Neutrophil (primary cell): ENCODE measurements around the gene MACO1.
"Not testable (repeated sequence)": the region's sequence is repeated elsewhere in the genome, so short reads cannot be mapped to it uniquely, and the experiment has no call there.

ENCODE experiments used
- H3K27ac ChIP-seq: fragments of 200-600 bp; sonication (generic); 2 replicates; pipeline ENCODE4 v1.5.1; 2016; ENCODE audit warnings: mild to moderate bottlenecking, moderate library complexity
- H3K27me3 ChIP-seq: fragments of 200-600 bp; sonication (generic); 2 replicates; pipeline ENCODE4 v1.6.0; 2016; ENCODE audit warnings: mild to moderate bottlenecking
- H3K36me3 ChIP-seq: fragments of 200-600 bp; sonication (generic); 2 replicates; pipeline ENCODE4 v1.5.1; 2017
- H3K4me1 ChIP-seq, 2 experiments: fragments of 200-600 bp in 1 of 2; sonication (generic) in 1 of 2; 1 replicate in 1 of 2; 2 replicates in 1 of 2; pipeline versions ENCODE4 v1.5.1 to v1.6.1; 2013 to 2016; ENCODE audit warnings: low read depth in 1 of 2, low read length in 1 of 2, mild to moderate bottlenecking in 1 of 2, moderate library complexity in 1 of 2; ENCODE audit not compliant: control insufficient read depth in 1 of 2, insufficient read depth in 1 of 2
- H3K4me3 ChIP-seq, 2 experiments: fragments of 200-600 bp in 1 of 2; sonication (generic) in 1 of 2; 1 replicate in 1 of 2; 2 replicates in 1 of 2; pipeline ENCODE4 v1.5.1; 2013 to 2016; ENCODE audit warnings: low read depth in 1 of 2, low read length in 1 of 2, mild to moderate bottlenecking in 1 of 2, moderate library complexity in 1 of 2
- H3K9me3 ChIP-seq: fragments of 200-600 bp; sonication (generic); 2 replicates; pipeline ENCODE4 v1.5.1; 2016
- TF ChIP-seq, protein P1 (sequence below): fragments of 200-600 bp; sonication (generic); IDR thresholded peaks from 2 replicates; pipeline ENCODE4 v1.5.1; 2016; ENCODE audit warnings: antibody characterized with exemption

MACO1 gene

DNA sequence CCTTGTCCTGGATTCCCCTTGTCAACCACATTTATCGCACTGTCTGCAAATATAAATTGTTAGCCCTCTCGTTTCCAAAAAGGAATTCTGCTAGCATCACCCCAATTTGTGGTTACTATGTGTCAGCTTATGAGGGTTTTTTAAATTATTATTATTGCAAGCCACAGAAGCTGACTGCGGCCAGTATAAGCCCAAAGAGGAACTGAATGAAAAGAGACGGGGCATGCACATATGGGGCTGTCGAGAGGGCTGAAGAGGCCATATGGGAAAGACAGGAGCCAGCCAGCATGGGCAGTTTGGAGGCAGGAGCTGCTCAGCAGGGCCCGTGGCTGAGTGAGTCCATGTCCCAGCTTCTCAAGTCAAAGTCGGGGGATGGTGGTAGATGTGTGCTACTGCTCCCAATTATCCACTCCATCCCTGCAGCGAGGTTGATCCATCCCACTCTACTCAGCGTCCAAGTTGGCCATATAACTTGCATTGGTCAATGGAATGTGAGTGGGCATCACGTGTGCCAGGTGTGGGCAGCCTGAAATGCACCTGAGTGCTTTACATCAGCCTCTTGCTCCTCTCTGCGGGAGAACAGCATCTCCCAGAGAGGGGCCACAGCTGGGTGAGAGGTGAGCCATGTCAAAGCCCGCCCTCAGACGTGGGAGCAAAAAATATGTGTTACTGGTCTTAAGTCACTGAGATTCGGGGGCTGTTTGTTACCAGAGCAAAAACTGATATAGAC, 75.1 kb downstream of the MACO1 start:
- H3K27ac ChIP-seq = no peak overlapping the region
- H3K4me3 ChIP-seq = no peak overlapping the region
- no peaks in the 10 kb centered on the region for H3K9me3 ChIP-seq
- no peaks in the 10 kb centered on the region for H3K36me3 ChIP-seq
- TF ChIP-seq, protein P1, sequence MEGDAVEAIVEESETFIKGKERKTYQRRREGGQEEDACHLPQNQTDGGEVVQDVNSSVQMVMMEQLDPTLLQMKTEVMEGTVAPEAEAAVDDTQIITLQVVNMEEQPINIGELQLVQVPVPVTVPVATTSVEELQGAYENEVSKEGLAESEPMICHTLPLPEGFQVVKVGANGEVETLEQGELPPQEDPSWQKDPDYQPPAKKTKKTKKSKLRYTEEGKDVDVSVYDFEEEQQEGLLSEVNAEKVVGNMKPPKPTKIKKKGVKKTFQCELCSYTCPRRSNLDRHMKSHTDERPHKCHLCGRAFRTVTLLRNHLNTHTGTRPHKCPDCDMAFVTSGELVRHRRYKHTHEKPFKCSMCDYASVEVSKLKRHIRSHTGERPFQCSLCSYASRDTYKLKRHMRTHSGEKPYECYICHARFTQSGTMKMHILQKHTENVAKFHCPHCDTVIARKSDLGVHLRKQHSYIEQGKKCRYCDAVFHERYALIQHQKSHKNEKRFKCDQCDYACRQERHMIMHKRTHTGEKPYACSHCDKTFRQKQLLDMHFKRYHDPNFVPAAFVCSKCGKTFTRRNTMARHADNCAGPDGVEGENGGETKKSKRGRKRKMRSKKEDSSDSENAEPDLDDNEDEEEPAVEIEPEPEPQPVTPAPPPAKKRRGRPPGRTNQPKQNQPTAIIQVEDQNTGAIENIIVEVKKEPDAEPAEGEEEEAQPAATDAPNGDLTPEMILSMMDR = no peak
- peaks cover 19% of the 10 kb centered on the region for H3K27me3 ChIP-seq
- H3K4me1 ChIP-seq = no peaks in the 10 kb centered on the region

DNA sequence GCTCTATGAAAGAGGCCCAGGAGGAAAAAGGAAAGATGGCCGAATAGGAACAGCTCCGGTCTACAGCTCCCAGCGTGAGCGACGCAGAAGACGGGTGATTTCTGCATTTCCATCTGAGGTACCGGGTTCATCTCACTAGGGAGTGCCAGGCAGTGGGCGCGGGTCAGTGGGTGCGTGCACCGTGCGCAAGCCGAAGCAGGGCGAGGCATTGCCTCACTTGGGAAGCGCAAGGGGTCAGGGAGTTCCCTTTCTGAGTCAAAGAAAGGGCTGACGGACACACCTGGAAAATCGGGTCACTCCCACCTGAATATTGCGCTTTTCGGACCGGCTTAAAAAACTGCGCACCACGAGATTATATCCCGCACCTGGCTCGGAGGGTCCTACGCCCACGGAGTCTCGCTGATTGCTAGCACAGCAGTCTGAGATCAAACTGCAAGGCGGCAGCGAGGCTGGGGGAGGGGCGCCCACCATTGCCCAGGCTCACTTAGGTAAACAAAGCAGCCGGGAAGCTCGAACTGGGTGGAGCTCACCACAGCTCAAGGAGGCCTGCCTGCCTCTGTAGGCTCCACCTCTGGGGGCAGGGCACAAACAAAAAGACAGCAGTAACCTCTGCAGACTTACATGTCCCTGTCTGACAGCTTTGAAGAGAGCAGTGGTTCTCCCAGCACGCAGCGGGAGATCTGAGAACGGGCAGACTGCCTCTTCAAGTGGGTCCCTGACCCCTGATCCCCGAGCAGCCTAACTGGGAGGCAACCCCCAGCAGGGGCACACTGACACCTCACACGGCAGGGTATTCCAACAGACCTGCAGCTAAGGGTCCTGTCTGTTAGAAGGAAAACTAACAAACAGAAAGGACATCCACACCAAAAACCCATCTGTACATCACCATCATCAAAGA, 76.1 kb downstream of the MACO1 start:
- H3K9me3 ChIP-seq, H3K27ac ChIP-seq, H3K36me3 ChIP-seq, H3K4me3 ChIP-seq, H3K4me1 ChIP-seq: not testable (repeated sequence)
- peaks cover 19% of the 10 kb centered on the region for H3K27me3 ChIP-seq

DNA sequence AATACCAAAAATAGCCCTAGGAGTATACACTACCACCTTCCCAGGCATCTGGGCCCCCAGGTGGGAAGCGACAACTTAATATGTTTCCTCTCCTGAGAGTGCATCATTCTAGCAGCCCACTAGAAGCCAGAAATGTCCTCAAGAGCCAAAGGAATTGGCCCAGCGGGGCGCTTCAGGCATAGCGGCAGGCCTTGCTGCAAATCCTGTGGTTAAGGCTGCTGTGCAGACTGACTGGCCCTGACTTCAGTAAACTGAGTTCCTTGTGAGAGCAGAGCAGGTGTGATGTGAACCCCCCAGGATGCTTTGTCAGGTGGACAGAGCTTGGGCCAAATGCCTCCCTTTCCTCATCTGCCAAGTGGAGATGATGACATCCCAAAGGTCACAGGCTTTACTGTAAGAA, 83.0 kb downstream of the MACO1 start:
- Histone ChIP-seq H3K27me3 (no peaks in the 10 kb centered on the region), H3K27ac (no peak overlapping the region), H3K36me3 (no peaks in the 10 kb centered on the region), H3K9me3 (no peaks in the 10 kb centered on the region), H3K4me3 (no peak overlapping the region), H3K4me1 (no peaks in the 10 kb centered on the region)
- TF ChIP-seq, protein P1 = no peak

DNA sequence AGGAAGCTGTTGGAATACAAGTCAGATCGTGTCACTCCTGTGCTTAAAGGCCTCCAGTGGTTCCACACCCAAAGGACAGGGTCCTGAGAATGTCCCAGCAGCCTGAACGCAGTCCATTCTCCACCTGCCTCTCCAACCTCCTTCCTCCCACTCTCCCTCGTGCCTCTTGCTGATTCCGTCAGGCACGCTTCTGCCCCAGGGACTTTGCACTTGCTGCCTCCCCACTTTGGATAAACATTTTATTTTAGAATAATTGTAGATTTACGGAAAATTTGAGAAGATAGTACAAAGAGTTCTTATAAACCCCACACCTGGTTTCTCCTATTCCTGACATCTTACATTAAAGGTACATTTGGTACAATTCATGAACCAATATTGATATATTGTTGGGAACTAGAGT, 84.3 kb downstream of the MACO1 start:
- H3K27ac ChIP-seq = no peak overlapping the region
- no peaks in the 10 kb centered on the region for H3K36me3 ChIP-seq
- TF ChIP-seq, protein P1 = no peak
- no peaks in the 10 kb centered on the region for H3K4me1 ChIP-seq
- H3K27me3 ChIP-seq = no peaks in the 10 kb centered on the region
- no peaks in the 10 kb centered on the region for H3K9me3 ChIP-seq
- H3K4me3 ChIP-seq = no peak overlapping the region

DNA sequence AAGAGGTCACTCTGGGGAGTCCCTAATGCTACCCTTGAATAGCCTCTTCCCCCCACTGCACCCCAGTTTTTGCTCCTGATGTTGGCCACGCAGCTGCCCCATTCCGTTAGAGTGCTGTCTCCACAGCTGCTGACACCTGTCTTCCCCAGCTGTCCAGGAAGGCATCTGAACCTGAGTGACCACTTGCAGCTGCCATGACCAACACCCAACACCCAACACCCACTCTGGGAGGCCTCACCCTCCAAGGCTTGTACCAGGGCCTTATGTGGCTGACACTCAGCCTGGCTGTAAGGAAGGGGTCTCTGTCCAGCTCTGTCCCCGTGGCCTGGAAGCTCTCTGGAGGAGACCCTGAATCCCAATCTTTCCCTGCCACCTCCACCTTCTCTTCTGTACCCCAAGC, 86.0 kb downstream of the MACO1 start:
- H3K27me3 ChIP-seq = no peaks in the 10 kb centered on the region
- no peaks in the 10 kb centered on the region for H3K9me3 ChIP-seq
- no peaks in the 10 kb centered on the region for H3K4me1 ChIP-seq
- H3K27ac ChIP-seq = no peak overlapping the region
- H3K4me3 ChIP-seq = no peak overlapping the region
- no peaks in the 10 kb centered on the region for H3K36me3 ChIP-seq
- TF ChIP-seq, protein P1 = no peak
